Hematopoietic multipotent progenitor cell treated with erythropoietin and hydrocortisone succinate and interleukin-3 and kit ligand, for 4 days (in vitro differentiated cells): Measurements from ENCODE around the gene ACADS.
A peak's percentile ranks its signal among the peaks of the same experiment; 100 is the strongest.

Experiments used
- DNase-seq: peaks from one replicate; pipeline ENCODE4 v3.0.0-alpha.2; 2015

Gene ACADS

GRCh38 chr12:120758798-120759590 lies 33.4 kb downstream of the ACADS start:
- DNase-seq, result peak; percentile 32

GRCh38 chr12:120759591-120760348 lies 34.1 kb downstream of the ACADS start:
- no peak for DNase-seq

DNA sequence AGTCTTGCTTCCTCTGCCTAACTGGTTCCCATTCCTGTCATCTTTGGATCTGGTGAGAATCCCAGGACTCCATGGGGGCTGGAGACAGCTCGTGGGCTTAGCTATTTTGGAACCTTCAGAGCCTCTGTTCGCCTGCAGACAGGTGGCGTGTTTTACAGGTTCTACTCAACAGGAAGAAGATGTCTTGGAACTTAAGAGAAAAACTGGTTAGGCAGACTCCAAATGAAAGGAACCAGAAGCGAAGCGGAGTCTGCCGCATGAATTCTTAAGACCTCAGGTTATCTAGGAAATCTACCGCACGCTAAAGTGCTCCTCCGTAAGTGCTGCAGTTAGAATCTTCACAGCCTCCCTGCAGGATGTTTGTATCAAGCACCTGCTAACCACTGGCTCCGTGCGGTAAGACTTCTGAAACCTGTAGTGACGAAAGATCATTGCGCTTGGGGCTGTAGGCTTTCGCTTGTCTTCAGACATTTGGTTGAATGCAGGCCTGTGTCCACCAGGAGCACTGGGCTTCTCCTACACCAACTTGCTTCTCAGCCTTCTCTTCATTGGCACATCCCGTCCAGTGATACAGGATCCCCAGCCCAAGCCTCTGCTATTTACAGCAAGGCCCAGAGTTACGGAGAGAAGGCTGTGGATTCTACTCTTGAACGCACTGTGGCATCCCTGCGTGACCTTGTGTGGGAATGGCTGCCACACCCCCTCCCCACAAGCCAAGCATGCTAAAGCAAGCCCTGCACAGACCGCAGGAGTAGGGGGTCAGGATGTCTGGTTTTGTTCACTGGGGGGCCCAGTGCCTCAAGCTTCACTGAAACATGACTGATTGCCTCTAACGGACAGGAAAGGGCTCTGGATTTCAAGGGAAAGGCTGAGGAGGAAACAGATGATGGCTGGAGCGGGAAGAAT lies 35.0 kb downstream of the ACADS start:
- no peak for DNase-seq

DNA sequence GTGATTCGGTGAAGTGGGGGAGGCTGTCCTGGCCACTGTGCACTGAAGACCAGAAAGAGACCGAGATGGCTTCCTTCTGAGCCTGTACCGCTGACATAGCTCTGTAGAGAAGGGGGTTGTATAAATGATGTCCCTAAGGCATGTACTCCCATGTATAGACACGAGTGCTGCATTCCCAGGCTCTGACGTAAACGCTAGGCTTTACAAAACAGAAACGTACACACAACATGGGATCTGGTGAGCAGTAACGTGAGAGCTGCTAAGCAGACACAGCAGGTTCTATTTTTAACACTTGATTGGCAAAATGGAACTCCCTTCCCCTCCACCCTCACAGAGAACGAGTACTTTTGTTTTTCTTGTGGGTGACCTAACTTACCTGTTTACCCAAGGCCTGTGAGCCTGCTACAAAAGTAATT lies 35.9 kb downstream of the ACADS start:
- no peak for DNase-seq

DNA sequence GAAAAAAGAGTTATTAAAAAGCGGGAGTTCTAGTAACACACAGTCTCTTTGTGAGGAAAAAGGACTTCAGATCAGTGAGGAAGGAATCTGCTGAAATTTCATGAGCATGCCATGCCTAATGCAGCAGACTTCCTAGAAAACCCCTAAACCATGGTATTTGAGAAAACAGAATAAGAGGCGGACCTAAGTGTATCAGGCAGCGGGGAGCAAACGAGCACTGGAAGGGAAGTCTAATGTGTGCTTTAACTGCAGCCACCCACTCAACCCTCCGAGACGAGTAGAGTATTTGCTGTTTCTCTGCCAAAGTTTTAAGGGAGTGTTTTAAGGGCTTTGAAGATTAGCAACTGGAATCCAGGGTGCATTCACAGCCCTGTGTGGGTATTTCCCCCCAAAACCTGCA lies 36.5 kb downstream of the ACADS start:
- DNase-seq, result no peak

DNA sequence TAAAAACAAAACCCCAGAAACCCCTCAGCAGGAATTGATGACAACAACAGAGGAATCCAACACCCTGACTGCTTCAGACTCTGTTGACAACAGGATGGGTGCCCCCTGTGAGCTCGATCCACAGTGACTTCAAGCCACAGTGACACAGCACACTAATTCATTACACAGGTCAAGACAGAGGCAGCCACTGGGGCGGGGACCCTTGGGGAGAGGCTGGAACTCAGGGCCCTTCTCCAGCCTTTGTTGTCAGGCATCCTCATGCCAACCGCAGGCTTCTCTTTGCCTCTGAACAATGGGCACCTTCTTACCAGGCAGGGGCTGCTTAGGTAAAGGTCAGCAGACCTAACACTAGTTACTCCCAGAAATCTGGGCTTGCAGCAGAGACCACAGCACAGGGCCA lies 37.6 kb downstream of the ACADS start:
- DNase-seq, result no peak

DNA sequence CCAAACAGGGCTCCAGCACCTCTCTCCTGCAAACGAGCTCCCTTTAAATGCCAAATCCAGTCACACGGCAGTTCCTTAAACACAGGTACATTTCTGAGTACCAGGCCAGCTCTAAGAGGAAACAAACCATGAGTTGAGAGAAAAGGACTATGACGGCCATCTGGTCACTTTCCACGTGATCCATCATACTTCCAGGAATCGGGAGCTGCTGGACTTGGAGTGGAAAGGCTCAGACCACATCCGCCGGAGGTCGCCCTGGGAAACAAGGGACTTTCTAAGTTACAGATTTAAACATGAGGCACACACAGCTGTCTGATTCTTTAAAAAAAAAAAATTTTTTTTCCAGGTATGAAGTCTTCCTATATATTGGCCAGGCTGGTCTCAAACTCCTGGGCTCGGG lies 39.2 kb downstream of the ACADS start:
- no peak for DNase-seq

GRCh38 chr12:120766566-120766965 lies 40.9 kb downstream of the ACADS start:
- no peak for DNase-seq

DNA sequence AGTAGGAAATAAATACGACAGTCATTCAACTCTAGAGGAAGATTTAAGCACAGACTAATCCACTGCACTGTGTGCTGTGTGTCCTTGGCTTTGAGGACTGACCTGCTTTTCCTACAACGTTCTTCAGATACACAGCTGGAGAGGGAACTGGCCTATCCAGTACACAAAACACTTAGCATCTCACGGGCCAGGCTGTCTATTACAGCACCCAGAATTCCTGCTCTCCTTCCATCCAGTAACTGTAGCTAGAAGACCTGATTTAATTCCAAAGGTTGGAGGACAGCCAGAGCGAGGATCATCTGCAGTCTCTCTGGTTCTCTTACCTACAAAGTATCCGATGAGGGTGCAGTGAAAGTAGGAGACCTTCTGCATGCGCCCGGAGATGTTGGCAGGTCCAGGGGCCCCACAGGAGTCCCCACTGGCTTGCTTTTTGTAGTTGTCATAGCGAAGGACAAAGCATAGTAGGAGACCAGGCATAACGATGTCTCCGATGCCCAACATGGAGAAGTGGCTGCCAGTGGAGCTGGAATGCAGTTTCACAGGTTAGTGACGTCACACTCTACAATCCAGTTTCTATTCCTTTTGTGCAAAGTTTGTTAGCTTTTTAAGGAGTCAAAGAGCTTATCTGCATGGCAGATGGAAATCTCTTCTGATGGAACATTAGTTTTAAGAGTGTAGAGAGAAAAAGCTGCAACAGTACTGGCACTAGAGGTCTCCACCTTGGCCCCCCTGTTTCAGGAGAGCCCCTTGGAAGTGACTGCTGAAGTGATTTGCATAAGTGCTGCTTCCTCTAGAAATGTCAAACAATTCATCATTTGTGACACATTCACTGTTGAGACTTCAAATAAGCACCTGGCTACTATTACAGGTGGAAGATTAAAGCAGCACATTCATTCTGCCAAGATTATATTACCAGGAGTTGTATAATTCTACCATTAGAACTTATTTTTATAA lies 41.7 kb downstream of the ACADS start:
- no peak for DNase-seq

DNA sequence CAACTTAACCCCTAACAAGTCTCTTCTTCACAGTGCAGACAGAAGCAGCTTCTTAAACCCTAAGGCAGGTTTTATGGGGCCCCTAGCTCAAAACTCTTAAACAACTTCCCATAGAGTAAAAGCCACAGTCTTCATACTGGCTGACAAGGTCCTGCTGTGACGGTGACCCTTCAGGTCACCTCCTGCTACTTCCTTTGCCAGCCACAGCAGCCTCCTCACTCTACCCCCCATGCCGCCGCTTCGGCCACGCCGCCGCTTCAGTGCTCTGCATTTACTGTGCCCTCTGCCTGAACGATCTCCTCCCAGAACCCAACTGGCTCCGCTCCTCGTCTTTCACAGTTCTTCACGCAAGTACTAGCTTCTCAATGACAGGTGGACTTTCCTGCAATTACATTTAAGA lies 45.5 kb downstream of the ACADS start:
- DNase-seq, result no peak

GRCh38 chr12:120774169-120774916 lies 48.7 kb downstream of the ACADS start:
- peak; percentile 49 for DNase-seq

GRCh38 chr12:120775862-120776552 lies 50.4 kb downstream of the ACADS start:
- peak; percentile 18 for DNase-seq

GRCh38 chr12:120783197-120783596 lies 57.6 kb downstream of the ACADS start:
- DNase-seq, result peak; percentile 10

DNA sequence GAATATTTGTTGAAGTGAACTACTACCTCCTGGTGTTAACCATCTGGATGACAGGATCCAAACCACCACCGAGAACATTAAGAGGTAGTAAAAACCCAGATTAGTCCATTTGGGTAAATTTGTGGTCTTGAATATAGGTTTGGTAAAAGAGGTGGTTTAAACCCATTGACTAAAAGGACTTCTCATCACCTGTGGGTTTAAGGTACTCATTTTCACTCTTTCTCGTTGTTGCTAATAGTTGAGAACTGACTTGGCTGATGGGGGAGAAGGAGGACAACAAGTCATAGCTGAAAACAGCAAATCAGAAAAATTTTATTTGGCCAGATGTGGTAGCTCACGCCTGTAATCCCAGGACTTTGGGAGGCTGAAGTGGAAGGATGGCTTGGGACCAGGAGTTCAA lies 59.2 kb downstream of the ACADS start:
- no peak for DNase-seq

- DNase-seq, result no peak
Observed at GRCh38 chr12:120787889-120788288, 62.3 kb downstream of the ACADS start.
